Natural killer cell (primary cell): ENCODE measurements around the gene ARL14EP. TPM values are rescaled to one million over a fixed set of nuclear protein-coding genes. Genes with fewer than 3 reads are reported as not detected.

Source experiments
- ATAC-seq, 3 donors: fragments of 150-1000 bp in 2 of 3; fragments of 200-7000 bp in 1 of 3; cut with Tn5 transposase; 1 replicate in 1 of 3; 2 replicates in 2 of 3; pipeline ENCODE4 v1.10.0; 2021; ENCODE audit warnings: mild to moderate bottlenecking in 2 of 3, moderate library complexity in 2 of 3
- DNase-seq, 2 donors: peaks; one replicate each; pipeline versions ENCODE4 v3.0.0 to v3.0.0-alpha.2; 2013 to 2021; ENCODE audit warnings: mixed read lengths in 1 of 2
- H3K27ac ChIP-seq: one replicate; pipeline ENCODE4 v1.5.1; 2013; ENCODE audit warnings: mild to moderate bottlenecking, low read length
- H3K27me3 ChIP-seq: one replicate; pipeline ENCODE4 v1.6.1; 2013; ENCODE audit warnings: low read length; ENCODE audit not compliant: control insufficient read depth, insufficient read depth
- H3K36me3 ChIP-seq: one replicate; pipeline ENCODE4 v1.6.1; 2013; ENCODE audit warnings: low read length; ENCODE audit not compliant: control insufficient read depth, insufficient read depth
- H3K4me1 ChIP-seq: one replicate; pipeline ENCODE4 v1.6.1; 2013; ENCODE audit warnings: low read length; ENCODE audit not compliant: control insufficient read depth, insufficient read depth
- H3K4me3 ChIP-seq: one replicate; pipeline ENCODE4 v1.5.1; 2013; ENCODE audit warnings: low read length
- H3K9me3 ChIP-seq: one replicate; pipeline ENCODE4 v1.6.1; 2013; ENCODE audit warnings: low read length; ENCODE audit not compliant: control insufficient read depth, insufficient read depth
- H3K27ac Mint-ChIP-seq, 2 donors: one replicate each; pipeline ENCODE4 v1.8.0; 2022; ENCODE audit warnings: mild to moderate bottlenecking in 2 of 2, mixed read lengths in 2 of 2, moderate library complexity in 1 of 2
- H3K27me3 Mint-ChIP-seq, 2 donors: one replicate each; pipeline ENCODE4 v1.8.0; 2022; ENCODE audit warnings: low read depth in 2 of 2, mixed read lengths in 2 of 2
- H3K36me3 Mint-ChIP-seq: one replicate; pipeline ENCODE4 v1.8.0; 2022; ENCODE audit warnings: mixed read lengths
- H3K4me1 Mint-ChIP-seq, 2 donors: one replicate each; pipeline ENCODE4 v1.8.0; 2022; ENCODE audit warnings: mixed read lengths in 2 of 2
- H3K4me3 Mint-ChIP-seq: one replicate; pipeline ENCODE4 v1.8.0; 2022; ENCODE audit warnings: mild to moderate bottlenecking, moderate library complexity, mixed read lengths
- H3K9me3 Mint-ChIP-seq, 2 donors: one replicate each; pipeline ENCODE4 v1.8.0; 2022; ENCODE audit warnings: mixed read lengths in 2 of 2
- CTCF ChIP-seq: fragments of 200-600 bp; IDR thresholded peaks from one replicate; pipeline ENCODE4 v1.8.0; 2022; ENCODE audit warnings: antibody characterized with exemption
- WGBS: methylation state at CpG from one replicate; pipeline ENCODE4 v1.1.7; 2013; ENCODE audit warnings: missing lambda C conversion rate; ENCODE audit not compliant: insufficient coverage; 5-methylcytosine and 5-hydroxymethylcytosine counted together
- intact Hi-C: fragments of 100-400 bp; cut with micrococcal nuclease; formaldehyde crosslinking; loops from one replicate; pipeline ENCODE4 v1.14.2; 2022
- total RNA-seq, 4 donors: library from RNA; stranded (reverse); fragments of 120-200 nt in 1 of 4; gene quantifications; one replicate each; pipeline versions ENCODE4 v1.2.3 to v1.2.4, GENCODE V29; 2013 to 2022

ARL14EP gene
- total RNA-seq, 3 donors from 2014 or later (not counting 1 experiment from before 2014, with no cell fraction given), result 22.7 to 41.9 (median 22.8) TPM

- no peak for TF ChIP-seq CTCF
- H3K27ac Mint-ChIP-seq, result no peak overlapping the region
- Histone ChIP-seq H3K4me1 (no peaks in the 10 kb centered on the region), H3K27me3 (no peaks in the 10 kb centered on the region), H3K36me3 (no peaks in the 10 kb centered on the region), H3K4me3 (no peak overlapping the region), H3K27ac (no peak overlapping the region), H3K9me3 (no peaks in the 10 kb centered on the region)
- intact Hi-C loops, result no loop called here
- ATAC-seq (no peak), DNase-seq (no peak)
- H3K4me1 Mint-ChIP-seq, result peaks cover 0 to 3% of the 10 kb centered on the region in 2 donors
- H3K36me3 Mint-ChIP-seq, result no peaks in the 10 kb centered on the region
- no peaks in the 10 kb centered on the region for H3K9me3 Mint-ChIP-seq
- no peak overlapping the region for H3K4me3 Mint-ChIP-seq
- peaks cover 0 to 8% of the 10 kb centered on the region in 2 donors for H3K27me3 Mint-ChIP-seq
- 85% methylated on average over 5 of the region's 5 CpGs for WGBS
These were observed 28.2 kb downstream of the ARL14EP start for GRCh38 chr11:30351061-30351460.

DNA sequence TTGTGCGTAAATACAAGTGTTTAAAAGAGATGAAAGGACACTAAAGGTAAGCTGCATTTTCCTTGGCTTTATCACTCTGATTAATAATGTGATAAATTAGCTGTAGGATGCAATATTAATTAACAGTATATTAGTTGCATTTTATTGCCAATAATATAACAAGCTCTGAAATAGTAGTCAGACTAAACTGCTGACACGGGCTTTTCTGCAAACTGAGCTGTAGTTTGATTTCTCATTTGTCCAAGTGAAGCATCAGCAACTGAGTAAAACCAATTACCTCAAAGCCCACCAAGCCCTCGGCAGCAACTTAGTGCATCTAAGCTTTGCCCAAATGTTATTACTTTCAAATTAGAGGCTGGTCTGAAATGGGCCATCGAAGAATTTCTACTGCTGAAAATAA, 33.5 kb downstream of the ARL14EP start:
- H3K4me3 ChIP-seq, result no peak overlapping the region
- H3K36me3 Mint-ChIP-seq, result no peaks in the 10 kb centered on the region
- H3K36me3 ChIP-seq, result no peaks in the 10 kb centered on the region
- no peak overlapping the region for H3K4me3 Mint-ChIP-seq
- WGBS, result 92% methylated on average over 3 of the region's 4 CpGs
- no peak for DNase-seq
- H3K4me1 Mint-ChIP-seq, result no peaks in the 10 kb centered on the region
- H3K27me3 Mint-ChIP-seq, result peaks cover 7 to 12% of the 10 kb centered on the region in 2 donors
- H3K27ac ChIP-seq, result no peak overlapping the region
- no peaks in the 10 kb centered on the region for H3K27me3 ChIP-seq
- no peak for TF ChIP-seq CTCF
- no peaks in the 10 kb centered on the region for H3K9me3 Mint-ChIP-seq
- no peaks in the 10 kb centered on the region for H3K9me3 ChIP-seq
- no peak for ATAC-seq
- intact Hi-C loops, result no loop called here
- H3K4me1 ChIP-seq, result no peaks in the 10 kb centered on the region
- H3K27ac Mint-ChIP-seq, result no peak overlapping the region

- DNase-seq, result no peak
- no peaks in the 10 kb centered on the region for H3K27me3 ChIP-seq
- no peak overlapping the region for H3K27ac Mint-ChIP-seq
- no peak for ATAC-seq
- no peak overlapping the region for H3K27ac ChIP-seq
- no peaks in the 10 kb centered on the region for H3K9me3 ChIP-seq
- H3K27me3 Mint-ChIP-seq, result peaks cover 7 to 11% of the 10 kb centered on the region in 2 donors
- no peak overlapping the region for H3K4me3 ChIP-seq
- H3K36me3 ChIP-seq, result no peaks in the 10 kb centered on the region
- TF ChIP-seq CTCF, result no peak
- no peaks in the 10 kb centered on the region for H3K36me3 Mint-ChIP-seq
- no peaks in the 10 kb centered on the region for H3K4me1 Mint-ChIP-seq
- H3K9me3 Mint-ChIP-seq, result no peaks in the 10 kb centered on the region
- no CpG with 5 or more reads among the region's 1 CpG for WGBS
- intact Hi-C loops, result no loop called here
- no peaks in the 10 kb centered on the region for H3K4me1 ChIP-seq
- no peak overlapping the region for H3K4me3 Mint-ChIP-seq
These were observed 35.0 kb downstream of the ARL14EP start for GRCh38 chr11:30357872-30358271.

DNA sequence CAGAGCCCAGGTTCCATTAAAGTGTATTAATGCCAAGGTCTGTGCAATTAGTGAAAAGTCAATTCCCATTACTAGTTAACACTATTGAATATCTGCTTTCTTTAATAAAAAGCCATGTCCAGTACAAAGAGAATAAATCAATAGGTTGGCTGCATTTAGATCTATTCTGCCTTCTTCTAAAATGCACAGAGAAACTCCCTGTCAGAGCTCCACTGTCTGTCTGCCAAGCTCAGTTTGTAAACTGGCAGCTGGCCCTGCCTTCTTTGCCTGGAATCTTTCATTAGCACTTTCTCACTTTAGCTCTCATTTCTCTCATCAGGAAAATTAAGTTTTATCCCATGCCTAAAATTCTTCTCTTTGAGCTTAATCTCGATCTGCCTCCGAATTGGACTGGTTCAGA, 35.6 kb downstream of the ARL14EP start:
- Mint-ChIP-seq H3K4me1 (no peaks in the 10 kb centered on the region), H3K9me3 (no peaks in the 10 kb centered on the region), H3K27ac (no peak overlapping the region), H3K4me3 (no peak overlapping the region), H3K27me3 (peaks cover 7 to 9% of the 10 kb centered on the region in 2 donors), H3K36me3 (no peaks in the 10 kb centered on the region)
- ATAC-seq, result no peak
- Histone ChIP-seq H3K27ac (no peak overlapping the region), H3K9me3 (no peaks in the 10 kb centered on the region), H3K4me1 (no peaks in the 10 kb centered on the region), H3K4me3 (no peak overlapping the region), H3K36me3 (no peaks in the 10 kb centered on the region), H3K27me3 (no peaks in the 10 kb centered on the region)
- DNase-seq, result no peak
- TF ChIP-seq CTCF, result no peak
- intact Hi-C loops, result no loop called here
- 87% methylated on average over 2 of the region's 2 CpGs for WGBS
